Panc1 (cell line): ENCODE measurements around the gene DNM1.

Experiments used
- CTCF ChIP-seq: fragments of 450-650 bp; IDR thresholded peaks from 2 replicates; pipeline ENCODE4 v1.5.1; 2017; ENCODE audit warnings: mild to moderate bottlenecking
- POLR2AphosphoS5 ChIP-seq: IDR thresholded peaks from 2 replicates; pipeline ENCODE4 v1.6.1; 2012; ENCODE audit warnings: mild to moderate bottlenecking, low read depth, low read length, moderate library complexity
- REST ChIP-seq, 2 experiments: IDR thresholded peaks; 2 replicates each; pipeline ENCODE4 v1.6.1; 2011 to 2012; ENCODE audit warnings: low read depth in 2 of 2, control low read depth in 1 of 2, low read length in 1 of 2, mild to moderate bottlenecking in 1 of 2, moderate library complexity in 1 of 2; ENCODE audit not compliant: insufficient read depth in 1 of 2
- SIN3A ChIP-seq: IDR thresholded peaks from 2 replicates; pipeline ENCODE4 v1.6.1; 2012; ENCODE audit warnings: low read depth, mild to moderate bottlenecking, low read length, moderate library complexity, borderline replicate concordance; ENCODE audit not compliant: insufficient read depth

DNA sequence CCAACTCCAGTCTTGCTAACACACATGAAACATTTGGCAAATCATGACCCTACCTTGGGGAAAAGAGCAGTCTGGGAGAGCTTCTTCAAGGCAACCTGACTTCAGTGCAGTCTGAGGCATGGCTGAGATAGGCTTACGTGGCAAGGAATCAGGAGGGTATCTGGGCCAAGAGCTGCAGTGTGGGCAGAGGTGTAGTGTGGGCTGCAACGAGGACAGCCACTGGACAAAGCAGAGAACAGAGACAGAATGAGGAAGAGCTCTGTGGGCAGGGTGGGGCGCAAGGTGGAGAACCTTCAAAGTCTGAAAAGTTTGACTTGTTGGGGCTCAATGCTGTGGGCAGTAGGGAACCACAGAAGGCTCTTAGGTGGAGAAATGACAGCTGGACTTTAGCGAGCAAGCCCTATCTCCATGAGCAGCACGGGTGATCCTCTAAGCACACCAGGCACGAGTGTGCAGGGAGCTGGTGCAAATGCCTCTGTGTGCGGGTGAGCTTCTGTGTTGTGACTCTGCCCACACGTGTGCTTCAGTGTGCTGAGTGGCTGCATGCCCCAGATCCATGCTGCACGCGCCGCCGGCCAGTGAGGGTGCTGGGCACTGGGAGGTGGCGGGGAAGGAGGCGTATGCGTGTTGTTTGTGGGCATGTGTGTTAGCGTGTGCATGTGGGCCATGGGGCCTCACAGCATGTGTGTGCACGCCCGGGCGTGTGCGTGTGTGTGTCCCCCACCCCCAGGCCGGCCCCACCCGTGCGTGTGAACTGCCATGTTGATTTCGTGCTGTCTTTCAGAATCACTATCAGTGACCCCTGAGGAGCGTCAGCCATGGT, 49.3 kb downstream of the DNM1 start:
- no peak for TF ChIP-seq REST (IDR thresholded peaks at IDR 0.05; ENCODE audit: insufficient read depth in 1 of 2, low read depth in 2 of 2, low read length in 1 of 2)
- no peak for TF ChIP-seq CTCF
- no peak for TF ChIP-seq POLR2AphosphoS5
- TF ChIP-seq SIN3A, result no peak
